GM23248 (cell line): ENCODE results near the gene GLYATL3.

Experiments
- EZH2 ChIP-seq: fragments of 200-600 bp; sonication (generic); IDR thresholded peaks from 2 replicates; pipeline ENCODE4 v1.6.1; 2018; ENCODE audit warnings: antibody characterized with exemption, mild to moderate bottlenecking; ENCODE audit not compliant: insufficient read depth, poor library complexity, severe bottlenecking
- EZH2phosphoT487 ChIP-seq: fragments of 200-600 bp; sonication (generic); IDR thresholded peaks from 2 replicates; pipeline ENCODE4 v1.6.1; 2018; ENCODE audit warnings: antibody characterized with exemption, moderate library complexity, mild to moderate bottlenecking, low read depth; ENCODE audit not compliant: insufficient read depth

- no peak for TF ChIP-seq EZH2phosphoT487
- no peak for TF ChIP-seq EZH2
These were observed 28.8 kb downstream of the GLYATL3 start for GRCh38 chr6:49528571-49528970.
